Skin of body (tissue), 2 donors: ENCODE measurements around the gene TCEAL6. TPM values are rescaled to one million over a fixed set of nuclear protein-coding genes. Genes with fewer than 3 reads are reported as not detected.
"Not testable (repeated sequence)": the region's sequence is repeated elsewhere in the genome, so short reads cannot be mapped to it uniquely, and the experiment has no call there.

ENCODE experiments used
- DNase-seq: peaks from one replicate; lab custom pipeline; 2025; lab: John Stamatoyannopoulos, UW
- total RNA-seq: library from RNA; depleted of rRNA; stranded (reverse); fragments of >200 nt; gene quantifications from one replicate; pipeline ENCODE4 v1.2.3, GENCODE V29; 2014

TCEAL6 gene
- total RNA-seq: not detected

GRCh38 chrX:102142274-102142673 is at the start of gene TCEAL6:
TSS of gene TCEAL6 (minus strand) at chrX:102142481.
- DNase-seq: not testable (repeated sequence)

DNA sequence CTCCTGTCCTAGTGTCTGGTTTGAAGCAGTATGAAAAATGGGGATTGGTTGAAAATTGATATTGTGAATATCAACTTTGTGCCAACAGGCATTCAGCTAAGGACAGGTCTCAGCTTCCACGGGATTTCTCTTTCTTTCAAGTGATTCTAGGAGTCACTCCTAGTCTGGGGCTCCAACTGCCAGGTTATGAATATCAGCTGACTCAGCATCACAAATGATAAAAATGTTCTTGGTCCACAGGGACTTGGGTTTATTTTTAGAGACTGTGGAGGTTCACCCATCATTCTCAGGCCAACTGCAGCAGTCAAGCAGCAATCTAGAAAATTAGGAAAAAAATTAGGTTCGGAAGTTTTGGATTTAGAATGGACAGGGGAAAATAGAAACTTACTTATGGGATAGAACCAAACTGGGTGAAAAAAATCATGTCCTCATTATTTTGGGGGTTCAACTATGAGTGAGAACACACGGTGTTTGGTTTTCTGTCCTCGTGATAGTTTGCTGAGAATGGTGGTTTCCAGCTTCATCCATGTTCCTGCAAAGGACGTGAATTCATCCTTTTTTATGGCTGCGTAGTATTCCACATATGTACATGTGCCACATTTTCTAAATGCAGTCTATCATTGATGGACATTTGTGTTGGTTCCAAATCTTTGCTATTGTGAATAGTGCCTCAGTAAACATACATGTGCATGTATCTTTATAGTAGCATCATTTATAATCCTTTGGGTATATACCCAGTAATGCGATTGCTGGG is 43.9 kb upstream of the TCEAL6 start:
- DNase-seq: no peak

- DNase-seq: peak; percentile 4
Measured at GRCh38 chrX:102155806-102156179, 13.5 kb upstream of the TCEAL6 start, which contains the start of gene BEX5. TSS of gene BEX5 (minus strand) at chrX:102155977. CDS start at chrX:102154265, 1,712 bp downstream.

- DNase-seq: no peak
Measured at GRCh38 chrX:102154900-102155805, 12.9 kb upstream of the TCEAL6 start.

DNA sequence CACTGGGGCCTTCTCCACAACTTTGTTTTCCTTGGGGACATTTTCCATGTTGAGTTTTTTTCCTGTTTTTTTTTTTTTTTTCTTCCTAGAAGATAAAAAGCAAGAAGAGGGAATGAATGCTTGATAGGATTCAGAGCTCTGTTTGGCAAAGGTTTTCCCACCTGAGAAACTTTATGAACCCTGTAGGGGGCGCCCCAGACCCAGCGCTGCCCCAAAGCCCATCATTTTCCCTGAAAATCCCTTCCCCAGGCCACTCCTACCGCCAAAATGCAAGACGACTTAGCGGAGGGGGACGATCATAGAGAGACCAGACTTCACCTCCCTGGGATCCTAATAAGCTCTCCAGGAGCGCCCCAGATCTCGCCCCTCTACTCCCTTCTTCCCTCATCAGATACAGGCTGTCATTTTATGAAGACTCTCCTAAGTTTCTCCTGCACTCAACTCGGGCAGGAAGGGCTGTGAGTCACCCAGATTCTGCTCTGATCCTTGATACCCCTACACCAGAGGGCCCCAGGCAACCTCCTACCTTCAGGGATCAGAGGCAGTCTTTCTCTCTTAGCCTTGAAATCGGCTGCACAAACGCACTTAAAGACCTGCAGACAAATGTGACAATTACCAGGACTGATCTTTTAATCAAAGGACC is 12.1 kb upstream of the TCEAL6 start:
- no peak for DNase-seq

DNA sequence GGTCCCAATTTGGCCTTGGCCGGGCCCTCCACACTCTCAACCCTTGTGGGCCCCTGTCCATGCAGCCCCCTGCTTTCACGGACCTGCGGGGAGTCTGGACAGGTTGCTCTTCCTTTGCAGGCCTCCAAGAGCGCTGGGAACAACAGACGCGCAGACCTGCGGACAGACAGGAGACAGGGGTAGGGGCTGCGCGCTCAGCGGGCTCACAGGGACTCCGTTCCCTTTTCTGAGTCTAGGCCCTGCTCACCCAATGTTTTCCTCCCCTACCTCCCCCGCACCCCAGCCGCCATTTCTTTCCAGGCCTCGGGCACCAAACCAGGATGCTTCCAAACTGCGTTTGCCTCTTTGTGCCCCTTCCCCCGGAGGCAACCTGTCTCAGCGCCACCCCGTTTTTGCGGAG is 650 bp downstream of the TCEAL6 start:
- not testable (repeated sequence) for DNase-seq

- DNase-seq: not testable (repeated sequence)
Measured at GRCh38 chrX:102140876-102141275, 1.4 kb downstream of the TCEAL6 start.

DNA sequence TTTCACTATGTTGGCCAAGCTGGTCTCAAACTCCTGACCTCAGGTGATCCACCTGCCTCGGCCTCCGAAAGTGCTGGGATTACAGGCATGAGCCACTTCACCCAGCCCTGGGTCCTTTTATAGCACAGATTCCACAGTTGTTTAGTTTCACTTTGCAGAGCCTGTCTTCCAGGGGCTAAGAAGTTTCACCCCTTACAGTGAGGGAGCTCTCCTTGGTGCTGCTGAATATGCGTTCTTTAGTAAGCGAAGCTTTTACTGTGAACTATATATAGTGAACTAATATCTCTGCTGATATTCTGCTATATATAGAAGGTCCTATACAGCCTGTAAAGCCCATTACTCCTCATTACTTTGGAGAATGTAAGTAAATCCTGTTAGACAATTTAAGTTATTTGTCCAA is 4.2 kb downstream of the TCEAL6 start:
- no peak for DNase-seq

GRCh38 chrX:102129473-102129872 is 12.8 kb downstream of the TCEAL6 start:
- DNase-seq: no peak

DNA sequence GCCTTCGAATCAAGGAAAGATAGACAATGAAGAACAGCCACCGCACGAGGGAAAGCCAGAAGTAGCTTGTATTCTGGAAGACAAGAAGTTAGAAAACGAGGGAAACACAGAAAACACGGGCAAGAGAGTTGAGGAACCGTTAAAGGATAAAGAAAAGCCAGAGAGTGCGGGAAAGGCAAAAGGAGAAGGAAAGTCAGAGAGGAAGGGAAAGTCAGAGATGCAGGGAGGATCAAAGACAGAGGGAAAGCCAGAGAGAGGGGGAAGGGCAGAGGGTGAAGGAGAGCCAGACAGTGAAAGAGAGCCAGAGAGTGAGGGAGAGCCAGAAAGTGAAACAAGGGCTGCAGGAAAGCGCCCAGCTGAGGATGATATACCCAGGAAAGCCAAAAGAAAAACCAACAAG is 15.4 kb downstream of the TCEAL6 start:
- DNase-seq: no peak

GRCh38 chrX:102126080-102126818 is 16.0 kb downstream of the TCEAL6 start:
- DNase-seq: not testable (repeated sequence)

DNA sequence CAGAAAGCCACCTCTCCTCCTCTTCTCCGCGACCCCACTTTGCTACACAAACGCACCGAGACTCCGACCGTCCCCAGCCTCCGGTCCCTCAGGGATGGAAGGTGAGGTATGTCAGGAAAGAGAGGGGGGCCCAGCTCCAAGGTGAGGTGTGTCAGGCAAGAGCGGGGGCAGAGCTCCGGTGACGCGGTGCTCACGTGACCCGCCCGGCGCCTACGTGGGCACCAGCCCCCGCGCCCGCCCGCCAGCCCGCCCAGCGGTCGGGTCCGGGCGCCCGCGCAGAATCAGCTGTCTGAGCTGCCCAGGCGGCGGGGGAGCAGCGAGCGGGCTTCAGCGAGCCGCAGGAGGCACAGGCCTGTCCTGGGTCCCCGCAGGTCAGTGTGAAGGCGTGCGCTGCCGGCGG is 16.8 kb downstream of the TCEAL6 start, which contains the start of gene TCEAL2:
Gene TCEAL2 (plus strand): TSS at position 244 of the 400 bp plus-strand sequence. CDS start 1,152 bp downstream, outside the sequence.
- not testable (repeated sequence) for DNase-seq

GRCh38 chrX:102125014-102125413 is 17.3 kb downstream of the TCEAL6 start:
- not testable (repeated sequence) for DNase-seq

GRCh38 chrX:102115748-102116147 is 26.5 kb downstream of the TCEAL6 start:
- DNase-seq: no peak

DNA sequence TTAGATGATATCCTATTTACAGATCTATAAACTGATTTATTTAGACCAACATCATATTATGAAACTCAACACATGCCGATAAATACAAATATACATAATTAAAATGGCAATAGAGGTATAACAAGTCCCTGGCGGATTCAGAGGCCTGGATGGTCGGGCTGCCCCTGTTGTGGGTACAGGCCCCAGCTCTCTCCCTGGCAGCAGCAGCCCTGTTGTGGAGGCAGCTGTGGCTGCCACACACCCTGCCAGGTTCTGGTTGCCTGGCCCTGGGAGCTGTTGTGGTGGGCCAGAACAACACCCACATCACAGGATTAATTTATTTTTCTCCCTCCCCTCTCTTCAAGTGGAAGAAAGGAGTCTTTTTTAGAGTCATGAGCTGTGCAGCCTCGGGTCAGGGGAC is 28.9 kb downstream of the TCEAL6 start:
- DNase-seq: no peak

Other genes with a start within 250 kb of the TCEAL6 start
- gene ZMAT1, start 210.5 kb downstream of the TCEAL6 start, total RNA-seq: 2.8 TPM
- 0.39 TPM for gene TCEAL2, start 16.8 kb downstream of the TCEAL6 start, total RNA-seq
- 1.9 TPM for gene BEX5, start 13.5 kb upstream of the TCEAL6 start, total RNA-seq
- not detected for gene TCP11X1, start 72.8 kb upstream of the TCEAL6 start, total RNA-seq
- not detected for gene NXF2, start 104.7 kb upstream of the TCEAL6 start, total RNA-seq